Endothelial cell of umbilical vein (primary cell): ENCODE results near the gene CRYL1. TPM values are rescaled to one million over a fixed set of nuclear protein-coding genes. Genes with fewer than 3 reads are reported as not detected.

Experiments
- BruUV-seq: library from RNA; stranded (reverse); fragments of 400-500 nt; replicated peaks from 2 replicates; lab custom pipeline; 2021; lab: Mats Ljungman, UMichigan
- CTCF ChIA-PET: fragments of 300-600, 350-600 bp; sonication (Branson Sonifier 250); formaldehyde crosslinking; loops from one replicate; lab custom pipeline; 2021; ENCODE audit warnings: antibody characterized with exemption, inconsistent platforms; lab: Charles Lee
- POLR2A ChIA-PET: fragments of 300-600, 350-600 bp; sonication (Branson Sonifier 250); formaldehyde crosslinking; loops from one replicate; lab custom pipeline; 2021; ENCODE audit warnings: antibody characterized with exemption, inconsistent platforms; lab: Charles Lee
- DNase-seq: peaks from one replicate; pipeline ENCODE4 v3.0.0-alpha.2; 2011; ENCODE audit warnings: low read depth, low spot score
- FAIRE-seq: peaks from 2 replicates; lab custom pipeline; 2011; peaks lifted over from hg19 to GRCh38; lab: Jason Lieb, UNC
- H2AFZ ChIP-seq: 2 replicates; pipeline ENCODE4 v1.6.0; 2012; ENCODE audit warnings: low read depth, low read length, control low read depth, inconsistent platforms
- H3K27ac ChIP-seq: 2 replicates; pipeline ENCODE4 v1.5.1; 2011; ENCODE audit warnings: low read depth, mild to moderate bottlenecking, control low read depth, low read length, moderate library complexity; ENCODE audit not compliant: insufficient read depth
- H3K27me3 ChIP-seq, 2 experiments: 2 replicates each; pipeline versions ENCODE4 v1.6.0 to v1.6.1; 2011; ENCODE audit warnings: low read length in 2 of 2, mixed read lengths in 1 of 2; ENCODE audit not compliant: control insufficient read depth in 2 of 2, insufficient read depth in 2 of 2
- H3K36me3 ChIP-seq, 2 experiments: 2 replicates in 1 of 2; 3 replicates in 1 of 2; pipeline ENCODE4 v1.5.1; 2011; ENCODE audit warnings: low read length in 2 of 2, mild to moderate bottlenecking in 1 of 2, moderate library complexity in 1 of 2; ENCODE audit not compliant: control insufficient read depth in 2 of 2, insufficient read depth in 2 of 2; ENCODE audit errors: extremely low read depth in 1 of 2
- H3K4me1 ChIP-seq: 3 replicates; pipeline ENCODE4 v1.5.1; 2011; ENCODE audit warnings: mild to moderate bottlenecking, low read length; ENCODE audit not compliant: control insufficient read depth, insufficient read depth; ENCODE audit errors: extremely low read depth
- H3K4me2 ChIP-seq: 2 replicates; pipeline ENCODE4 v1.6.1; 2011; ENCODE audit warnings: low read length, control low read depth, mixed read lengths; ENCODE audit not compliant: insufficient read depth
- H3K4me3 ChIP-seq, 3 experiments: fragments of 200-600 bp in 1 of 3; sonication (generic), shearing (Covaris generic) in 1 of 3; replicated peaks in 1 of 3; 2 replicates each; pipeline ENCODE4 v1.5.1; 2011 to 2016; ENCODE audit warnings: control low read depth in 3 of 3, low read length in 3 of 3, mild to moderate bottlenecking in 2 of 3, inconsistent platforms in 1 of 3, low read depth in 1 of 3, moderate library complexity in 1 of 3; ENCODE audit not compliant: insufficient read depth in 1 of 3
- H3K79me2 ChIP-seq: 2 replicates; pipeline ENCODE4 v1.6.0; 2012; ENCODE audit warnings: low read length, inconsistent platforms; ENCODE audit not compliant: control insufficient read depth, insufficient read depth
- H3K9ac ChIP-seq: replicated peaks from 2 replicates; pipeline ENCODE3; 2011; ENCODE audit warnings: low read length, control low read depth; ENCODE audit not compliant: insufficient read depth; ENCODE audit errors: extremely low read depth
- H3K9me1 ChIP-seq: replicated peaks from 3 replicates; pipeline ENCODE4 v1.6.0; 2011; ENCODE audit warnings: mild to moderate bottlenecking, low read length; ENCODE audit not compliant: control insufficient read depth, insufficient read depth; ENCODE audit errors: extremely low read depth
- H3K9me3 ChIP-seq: replicated peaks from 2 replicates; pipeline ENCODE4 v1.5.1; 2012; ENCODE audit warnings: low read length, inconsistent platforms; ENCODE audit not compliant: control insufficient read depth, insufficient read depth
- H4K20me1 ChIP-seq: replicated peaks from 2 replicates; pipeline ENCODE3; 2011; ENCODE audit warnings: mild to moderate bottlenecking, low read length; ENCODE audit not compliant: control insufficient read depth, insufficient read depth; ENCODE audit errors: extremely low read depth
- EZH2 ChIP-seq: IDR thresholded peaks from 2 replicates; pipeline ENCODE4 v1.6.1; 2012; ENCODE audit warnings: borderline replicate concordance, low read depth, mild to moderate bottlenecking, moderate library complexity, low read length, inconsistent platforms; ENCODE audit not compliant: severe bottlenecking
- FOS ChIP-seq: IDR thresholded peaks from 2 replicates; pipeline ENCODE4 v1.6.1; 2011; ENCODE audit warnings: mild to moderate bottlenecking, low read length, moderate library complexity, borderline replicate concordance; ENCODE audit not compliant: insufficient read depth
- GATA2 ChIP-seq: IDR thresholded peaks from 2 replicates; pipeline ENCODE4 v1.7.0; 2011; ENCODE audit warnings: low read depth, mild to moderate bottlenecking, moderate library complexity, mixed read lengths, low read length; ENCODE audit not compliant: insufficient read length, insufficient read depth
- JUN ChIP-seq: IDR thresholded peaks from 2 replicates; pipeline ENCODE4 v1.6.1; 2011; ENCODE audit warnings: borderline replicate concordance, low read depth; ENCODE audit not compliant: insufficient read length, insufficient read depth
- MYC ChIP-seq: IDR thresholded peaks from one replicate; pipeline ENCODE4 v1.6.1; 2011; ENCODE audit warnings: mild to moderate bottlenecking, low read depth, low read length
- POLR2A ChIP-seq: IDR thresholded peaks from 2 replicates; pipeline ENCODE4 v1.6.1; 2012; ENCODE audit warnings: low read depth, mild to moderate bottlenecking, control low read depth, low read length
- POLR2AphosphoS5 ChIP-seq: IDR thresholded peaks from 2 replicates; pipeline ENCODE4 v1.6.1; 2012; ENCODE audit warnings: low read depth, mild to moderate bottlenecking, control low read depth, low read length, moderate library complexity; ENCODE audit not compliant: insufficient read depth
- dilution Hi-C: fragments of 300-500 bp; cut with MboI; formaldehyde crosslinking; loops from one replicate; pipeline ENCODE4 v1.15.0; 2019; ENCODE audit warnings: low sequenced_read_pairs; ENCODE audit not compliant: extremely low pct_ligation_motif_present
- intact Hi-C: fragments of 100-400 bp; cut with micrococcal nuclease; formaldehyde crosslinking; loops from one replicate; pipeline ENCODE4 v1.10.0; 2022
- polyA plus RNA-seq, 4 experiments: library from polyadenylated mRNA; depleted of rRNA in 3 of 4; stranded (reverse) in 3 of 4; unstranded in 1 of 4; fragments of >200 nt; gene quantifications; 2 replicates each; pipeline versions ENCODE4 v1.2.1 to v1.2.3, GENCODE V29; 2011 to 2012; ENCODE audit warnings: missing spikeins in 1 of 4
- total RNA-seq: library from RNA; stranded (reverse); gene quantifications from 2 replicates; pipeline ENCODE4 v1.2.3, GENCODE V29; 2021
- TF ChIP-seq, protein P1 (sequence below): IDR thresholded peaks from 2 replicates; pipeline ENCODE4 v1.6.1; 2011; ENCODE audit not compliant: insufficient read depth, insufficient read length
- TF ChIP-seq, protein P2 (sequence below), 2 donors: IDR thresholded peaks; 1 replicate in 1 of 2; 2 replicates in 1 of 2; pipeline ENCODE4 v1.5.1; 2011; ENCODE audit warnings: low read length in 2 of 2, mild to moderate bottlenecking in 2 of 2, moderate library complexity in 2 of 2, control low read depth in 1 of 2, inconsistent platforms in 1 of 2, low read depth in 1 of 2; ENCODE audit not compliant: insufficient read depth in 1 of 2; ENCODE audit errors: extremely low read depth in 1 of 2

Gene CRYL1
- total and polyA plus RNA-seq, 2 donors (not counting 3 experiments of a cell fraction or from before 2014, with no cell fraction given): 13.9 to 39.0 TPM

DNA sequence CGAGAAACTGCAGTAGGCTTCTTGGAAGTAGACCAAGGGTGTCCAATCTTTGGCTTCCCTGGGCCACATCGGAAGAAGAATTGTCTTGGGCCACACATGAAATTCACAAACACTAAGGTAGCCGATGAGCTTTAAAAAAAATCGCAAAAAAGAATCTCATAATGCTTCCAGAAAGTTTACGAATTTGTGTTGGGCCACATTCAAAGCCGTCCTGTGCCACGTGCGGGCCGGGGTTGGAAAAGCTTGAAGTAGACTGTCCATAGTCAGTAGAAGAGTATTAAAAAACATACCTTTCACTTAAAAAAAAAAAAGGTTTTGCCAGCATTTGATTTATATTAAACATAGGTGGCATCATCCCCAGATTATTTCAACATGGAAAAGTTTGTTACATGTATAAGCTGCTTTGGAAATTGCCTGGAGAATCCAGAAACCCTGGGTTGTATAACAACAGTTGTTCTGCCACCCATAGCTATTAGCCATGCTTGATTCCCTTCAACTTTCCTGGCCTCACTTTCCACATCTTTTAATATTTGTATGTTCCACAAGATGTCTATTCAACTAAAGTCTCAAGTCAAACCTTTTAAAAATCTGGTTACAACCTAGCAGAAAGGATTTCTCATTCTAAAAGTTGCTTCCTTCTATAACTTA, 42.3 kb upstream of the CRYL1 start:
- Histone ChIP-seq H3K4me3 (peak overlapping the region; percentile 22 to 89 (median 70)), H2AFZ (peak overlapping the region; percentile 94), H3K4me2 (peak overlapping the region; percentile 96), H3K9ac (peak overlapping the region; percentile 92), H3K36me3 (no peaks in the 10 kb centered on the region), H3K4me1 (peaks cover 8% of the 10 kb centered on the region), H3K27ac (peak overlapping the region; percentile 63), H4K20me1 (no peaks in the 10 kb centered on the region), H3K9me3 (no peaks in the 10 kb centered on the region), H3K79me2 (no peaks in the 10 kb centered on the region), H3K9me1 (no peaks in the 10 kb centered on the region), H3K27me3 (no peaks in the 10 kb centered on the region)
- ChIA-PET POLR2A (interaction anchor here (0.6 to 0.7 kb wide), 2 partner anchors 133 to 141 kb away, joined by 4 to 5 read pairs; no protein-coding TSS in a partner anchor), CTCF (interaction anchor here (0.6 to 1.3 kb wide), 6 partner anchors 14 to 357 kb away, joined by 3 to 8 read pairs (median 4); partner anchors contain the start of gene IL17D)
- DNase-seq (peak; percentile 20), FAIRE-seq (no peak)
- TF ChIP-seq JUN (no peak), POLR2AphosphoS5 (no peak), FOS (no peak), GATA2 (no peak), EZH2 (no peak), POLR2A (no peak), MYC (no peak)
- TF ChIP-seq, protein P1, sequence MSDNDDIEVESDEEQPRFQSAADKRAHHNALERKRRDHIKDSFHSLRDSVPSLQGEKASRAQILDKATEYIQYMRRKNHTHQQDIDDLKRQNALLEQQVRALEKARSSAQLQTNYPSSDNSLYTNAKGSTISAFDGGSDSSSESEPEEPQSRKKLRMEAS: no peak
- TF ChIP-seq, protein P2, sequence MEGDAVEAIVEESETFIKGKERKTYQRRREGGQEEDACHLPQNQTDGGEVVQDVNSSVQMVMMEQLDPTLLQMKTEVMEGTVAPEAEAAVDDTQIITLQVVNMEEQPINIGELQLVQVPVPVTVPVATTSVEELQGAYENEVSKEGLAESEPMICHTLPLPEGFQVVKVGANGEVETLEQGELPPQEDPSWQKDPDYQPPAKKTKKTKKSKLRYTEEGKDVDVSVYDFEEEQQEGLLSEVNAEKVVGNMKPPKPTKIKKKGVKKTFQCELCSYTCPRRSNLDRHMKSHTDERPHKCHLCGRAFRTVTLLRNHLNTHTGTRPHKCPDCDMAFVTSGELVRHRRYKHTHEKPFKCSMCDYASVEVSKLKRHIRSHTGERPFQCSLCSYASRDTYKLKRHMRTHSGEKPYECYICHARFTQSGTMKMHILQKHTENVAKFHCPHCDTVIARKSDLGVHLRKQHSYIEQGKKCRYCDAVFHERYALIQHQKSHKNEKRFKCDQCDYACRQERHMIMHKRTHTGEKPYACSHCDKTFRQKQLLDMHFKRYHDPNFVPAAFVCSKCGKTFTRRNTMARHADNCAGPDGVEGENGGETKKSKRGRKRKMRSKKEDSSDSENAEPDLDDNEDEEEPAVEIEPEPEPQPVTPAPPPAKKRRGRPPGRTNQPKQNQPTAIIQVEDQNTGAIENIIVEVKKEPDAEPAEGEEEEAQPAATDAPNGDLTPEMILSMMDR (IDR thresholded peaks at IDR 0.05; ENCODE audit: extremely low read depth in 1 of 2, insufficient read depth in 1 of 2, low read depth in 1 of 2, low read length in 2 of 2): no peak
- intact Hi-C loops (loop anchor here (1.0 to 5.0 kb wide), 6 partner anchors 39 to 335 kb away; partner anchors contain the start of genes IL17D and XPO4), dilution Hi-C loops (no loop called here)
- BruUV-seq: no TSS peak
